H1 (cell line): ENCODE measurements around the gene MEGF11.

Experiments
- ASH2L ChIP-seq: fragments of 200-600, 300-600 bp; sonication (generic); IDR thresholded peaks from one replicate; pipeline ENCODE4 v1.7.1; 2017; ENCODE audit warnings: low read length
- BACH1 ChIP-seq: IDR thresholded peaks from 2 replicates; pipeline ENCODE4 v1.6.1; 2012; ENCODE audit warnings: low read length, improper control_type of control experiment
- BRCA1 ChIP-seq: IDR thresholded peaks from 2 replicates; pipeline ENCODE4 v1.6.1; 2012; ENCODE audit warnings: low read depth, low read length, improper control_type of control experiment
- CHD2 ChIP-seq: IDR thresholded peaks from 2 replicates; pipeline ENCODE4 v1.6.1; 2012; ENCODE audit warnings: low read length, improper control_type of control experiment
- EZH2 ChIP-seq: fragments of 200-600 bp; sonication (generic); IDR thresholded peaks from 2 replicates; pipeline ENCODE4 v1.7.1; 2012; ENCODE audit warnings: low read depth, mild to moderate bottlenecking, moderate library complexity, low read length, inconsistent platforms; ENCODE audit not compliant: severe bottlenecking
- GTF2F1 ChIP-seq: IDR thresholded peaks from 2 replicates; pipeline ENCODE4 v1.6.1; 2012; ENCODE audit warnings: low read depth, low read length, improper control_type of control experiment, borderline replicate concordance
- JUND ChIP-seq: IDR thresholded peaks from 2 replicates; pipeline ENCODE4 v1.6.1; 2011; ENCODE audit warnings: mild to moderate bottlenecking, improper control_type of control experiment, low read length
- MAFK ChIP-seq: IDR thresholded peaks from 2 replicates; pipeline ENCODE4 v1.6.1; 2012; ENCODE audit warnings: low read depth, mild to moderate bottlenecking, improper control_type of control experiment, low read length
- RNF2 ChIP-seq: fragments of 200-900, 300-1000 bp; sonication (generic); IDR thresholded peaks from 2 replicates; pipeline ENCODE4 v1.7.1; 2016; ENCODE audit warnings: borderline replicate concordance, low read depth, mild to moderate bottlenecking, antibody characterized with exemption, low read length; ENCODE audit not compliant: poor library complexity, severe bottlenecking; ENCODE audit errors: missing control alignments
- RXRA ChIP-seq: IDR thresholded peaks from 2 replicates; pipeline ENCODE4 v1.6.1; 2011; ENCODE audit warnings: low read depth, mild to moderate bottlenecking, low read length, moderate library complexity; ENCODE audit not compliant: insufficient read depth
- TF ChIP-seq, protein P1 (sequence below), 3 experiments: IDR thresholded peaks; 1 replicate in 2 of 3; 2 replicates in 1 of 3; pipeline versions ENCODE4 v1.5.1 to v1.6.1; 2011; ENCODE audit warnings: low read length in 3 of 3, mild to moderate bottlenecking in 3 of 3, inconsistent platforms in 2 of 3, low read depth in 1 of 3, moderate library complexity in 1 of 3; ENCODE audit not compliant: insufficient read depth in 1 of 3; ENCODE audit errors: control extremely low read depth in 1 of 3

DNA sequence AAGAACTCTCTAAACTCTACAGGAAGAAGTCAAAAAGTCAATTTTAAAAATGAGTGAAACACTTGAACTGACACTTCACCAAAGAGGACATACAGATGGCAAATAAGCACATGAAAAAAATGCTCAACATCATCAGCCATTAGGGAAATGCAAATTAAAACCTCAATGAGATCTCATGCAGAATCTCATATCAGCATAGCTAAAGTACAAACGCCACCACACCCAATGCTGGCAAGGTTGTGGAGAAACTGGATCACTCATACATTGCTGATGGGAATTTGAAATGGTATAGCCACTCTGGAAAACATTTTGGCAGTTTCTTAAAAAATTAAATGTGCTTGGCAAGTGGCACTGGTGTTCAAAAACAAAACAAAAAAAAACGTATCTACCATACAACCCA lies 34.2 kb downstream of the MEGF11 start:
- TF ChIP-seq, protein P1, sequence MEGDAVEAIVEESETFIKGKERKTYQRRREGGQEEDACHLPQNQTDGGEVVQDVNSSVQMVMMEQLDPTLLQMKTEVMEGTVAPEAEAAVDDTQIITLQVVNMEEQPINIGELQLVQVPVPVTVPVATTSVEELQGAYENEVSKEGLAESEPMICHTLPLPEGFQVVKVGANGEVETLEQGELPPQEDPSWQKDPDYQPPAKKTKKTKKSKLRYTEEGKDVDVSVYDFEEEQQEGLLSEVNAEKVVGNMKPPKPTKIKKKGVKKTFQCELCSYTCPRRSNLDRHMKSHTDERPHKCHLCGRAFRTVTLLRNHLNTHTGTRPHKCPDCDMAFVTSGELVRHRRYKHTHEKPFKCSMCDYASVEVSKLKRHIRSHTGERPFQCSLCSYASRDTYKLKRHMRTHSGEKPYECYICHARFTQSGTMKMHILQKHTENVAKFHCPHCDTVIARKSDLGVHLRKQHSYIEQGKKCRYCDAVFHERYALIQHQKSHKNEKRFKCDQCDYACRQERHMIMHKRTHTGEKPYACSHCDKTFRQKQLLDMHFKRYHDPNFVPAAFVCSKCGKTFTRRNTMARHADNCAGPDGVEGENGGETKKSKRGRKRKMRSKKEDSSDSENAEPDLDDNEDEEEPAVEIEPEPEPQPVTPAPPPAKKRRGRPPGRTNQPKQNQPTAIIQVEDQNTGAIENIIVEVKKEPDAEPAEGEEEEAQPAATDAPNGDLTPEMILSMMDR (IDR thresholded peaks at IDR 0.05; ENCODE audit: control extremely low read depth in 1 of 3, insufficient read depth in 1 of 3, low read depth in 1 of 3, low read length in 3 of 3): no peak
- TF ChIP-seq BRCA1: no peak
- no peak for TF ChIP-seq BACH1
- no peak for TF ChIP-seq CHD2
- TF ChIP-seq EZH2: no peak
- no peak for TF ChIP-seq ASH2L
- TF ChIP-seq RXRA: no peak
- no peak for TF ChIP-seq GTF2F1
- no peak for TF ChIP-seq JUND
- TF ChIP-seq MAFK: no peak
- no peak for TF ChIP-seq RNF2
